Measurements from ENCODE around the gene SLC25A13. TPM values are rescaled to one million over a fixed set of nuclear protein-coding genes. Genes with fewer than 3 reads are reported as not detected.

The SLC25A13 gene
- total RNA-seq, 1 experiment from 2014 or later, result 77.2 TPM

DNA sequence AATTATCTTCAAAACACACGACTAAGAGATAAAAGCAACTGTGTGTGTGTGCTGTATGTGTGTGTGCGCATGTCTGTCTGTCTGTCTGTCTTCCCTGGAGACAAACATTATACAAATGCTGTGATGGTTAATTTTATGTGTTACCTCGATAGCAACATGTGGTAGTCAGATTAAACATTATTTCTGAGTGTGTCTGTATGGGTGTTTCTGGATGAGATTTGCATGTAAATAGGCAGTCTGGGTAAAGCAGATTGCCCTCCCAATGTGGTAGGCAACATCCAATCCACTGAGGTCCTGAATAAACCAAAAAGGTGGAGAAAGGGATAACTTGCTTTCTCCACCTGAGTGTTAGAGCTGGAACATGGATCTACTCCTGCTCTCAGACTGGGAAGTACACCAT, 67.9 kb downstream of the SLC25A13 start (continued):
- TF ChIP-seq ERG (CRISPR knock-in tag; IDR thresholded peaks at IDR 0.05), result no peak
- TF ChIP-seq, protein P1, sequence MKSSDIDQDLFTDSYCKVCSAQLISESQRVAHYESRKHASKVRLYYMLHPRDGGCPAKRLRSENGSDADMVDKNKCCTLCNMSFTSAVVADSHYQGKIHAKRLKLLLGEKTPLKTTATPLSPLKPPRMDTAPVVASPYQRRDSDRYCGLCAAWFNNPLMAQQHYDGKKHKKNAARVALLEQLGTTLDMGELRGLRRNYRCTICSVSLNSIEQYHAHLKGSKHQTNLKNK (CRISPR knock-in tag; IDR thresholded peaks at IDR 0.05), result no peak
- TF ChIP-seq ZNF425 (CRISPR knock-in tag; conservative IDR thresholded peaks at IDR 0.05), result no peak
- no peak for TF ChIP-seq NR3C1 (CRISPR knock-in tag; conservative IDR thresholded peaks at IDR 0.05; ENCODE audit: low read depth)

DNA sequence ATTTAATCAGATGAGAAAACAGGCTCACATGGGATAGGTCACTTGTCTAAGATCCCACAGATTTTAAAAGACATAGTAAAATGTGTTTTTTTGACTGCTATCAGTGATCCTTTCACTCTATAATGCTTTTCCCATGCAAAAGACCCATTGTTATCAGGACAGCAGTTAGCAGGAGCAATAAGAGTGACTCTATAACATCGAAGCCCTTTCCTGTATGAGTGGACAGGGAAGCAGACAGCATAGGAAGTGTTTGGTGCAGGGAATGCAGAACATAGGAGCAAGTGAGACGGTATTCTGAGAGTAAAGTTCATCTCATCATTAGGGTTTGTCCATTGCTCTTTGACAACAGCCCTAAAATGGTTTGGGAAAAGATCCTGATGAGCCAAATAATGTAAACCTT, 68.5 kb downstream of the SLC25A13 start:
- no peak overlapping the region for H3K4me3 Mint-ChIP-seq
- POLR2A ChIA-PET, result no interaction called here
- TF ChIP-seq, protein P2, sequence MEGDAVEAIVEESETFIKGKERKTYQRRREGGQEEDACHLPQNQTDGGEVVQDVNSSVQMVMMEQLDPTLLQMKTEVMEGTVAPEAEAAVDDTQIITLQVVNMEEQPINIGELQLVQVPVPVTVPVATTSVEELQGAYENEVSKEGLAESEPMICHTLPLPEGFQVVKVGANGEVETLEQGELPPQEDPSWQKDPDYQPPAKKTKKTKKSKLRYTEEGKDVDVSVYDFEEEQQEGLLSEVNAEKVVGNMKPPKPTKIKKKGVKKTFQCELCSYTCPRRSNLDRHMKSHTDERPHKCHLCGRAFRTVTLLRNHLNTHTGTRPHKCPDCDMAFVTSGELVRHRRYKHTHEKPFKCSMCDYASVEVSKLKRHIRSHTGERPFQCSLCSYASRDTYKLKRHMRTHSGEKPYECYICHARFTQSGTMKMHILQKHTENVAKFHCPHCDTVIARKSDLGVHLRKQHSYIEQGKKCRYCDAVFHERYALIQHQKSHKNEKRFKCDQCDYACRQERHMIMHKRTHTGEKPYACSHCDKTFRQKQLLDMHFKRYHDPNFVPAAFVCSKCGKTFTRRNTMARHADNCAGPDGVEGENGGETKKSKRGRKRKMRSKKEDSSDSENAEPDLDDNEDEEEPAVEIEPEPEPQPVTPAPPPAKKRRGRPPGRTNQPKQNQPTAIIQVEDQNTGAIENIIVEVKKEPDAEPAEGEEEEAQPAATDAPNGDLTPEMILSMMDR (IDR thresholded peaks at IDR 0.05), result no peak
- TF ChIP-seq, protein P3, sequence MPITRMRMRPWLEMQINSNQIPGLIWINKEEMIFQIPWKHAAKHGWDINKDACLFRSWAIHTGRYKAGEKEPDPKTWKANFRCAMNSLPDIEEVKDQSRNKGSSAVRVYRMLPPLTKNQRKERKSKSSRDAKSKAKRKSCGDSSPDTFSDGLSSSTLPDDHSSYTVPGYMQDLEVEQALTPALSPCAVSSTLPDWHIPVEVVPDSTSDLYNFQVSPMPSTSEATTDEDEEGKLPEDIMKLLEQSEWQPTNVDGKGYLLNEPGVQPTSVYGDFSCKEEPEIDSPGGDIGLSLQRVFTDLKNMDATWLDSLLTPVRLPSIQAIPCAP (CRISPR knock-in tag; IDR thresholded peaks at IDR 0.05), result no peak
- TF ChIP-seq IRF2 (CRISPR knock-in tag; IDR thresholded peaks at IDR 0.05; ENCODE audit: borderline replicate concordance, low read depth) (no peak), SOX15 (CRISPR knock-in tag; IDR thresholded peaks at IDR 0.05) (no peak), NR1H2 (CRISPR knock-in tag; IDR thresholded peaks at IDR 0.05) (no peak), ZNF396 (CRISPR knock-in tag; IDR thresholded peaks at IDR 0.05; ENCODE audit: borderline replicate concordance) (no peak), NR3C1 (CRISPR knock-in tag; conservative IDR thresholded peaks at IDR 0.05; ENCODE audit: low read depth) (no peak), NR2C2 (CRISPR knock-in tag; IDR thresholded peaks at IDR 0.05) (no peak), ESRRA (CRISPR knock-in tag; IDR thresholded peaks at IDR 0.05; ENCODE audit: borderline replicate concordance) (no peak), NFE2L1 (CRISPR knock-in tag; IDR thresholded peaks at IDR 0.05) (no peak), ZNF532 (CRISPR knock-in tag; IDR thresholded peaks at IDR 0.05; ENCODE audit: borderline replicate concordance) (no peak), ZNF425 (CRISPR knock-in tag; conservative IDR thresholded peaks at IDR 0.05) (no peak), MXD4 (CRISPR knock-in tag; IDR thresholded peaks at IDR 0.05; ENCODE audit: borderline replicate concordance) (no peak), ERG (CRISPR knock-in tag; IDR thresholded peaks at IDR 0.05) (no peak), HMGA2 (CRISPR knock-in tag; IDR thresholded peaks at IDR 0.05) (no peak)
- TF ChIP-seq, protein P4, sequence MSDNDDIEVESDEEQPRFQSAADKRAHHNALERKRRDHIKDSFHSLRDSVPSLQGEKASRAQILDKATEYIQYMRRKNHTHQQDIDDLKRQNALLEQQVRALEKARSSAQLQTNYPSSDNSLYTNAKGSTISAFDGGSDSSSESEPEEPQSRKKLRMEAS (CRISPR knock-in tag; IDR thresholded peaks at IDR 0.05), result no peak
- TF ChIP-seq, protein P5, sequence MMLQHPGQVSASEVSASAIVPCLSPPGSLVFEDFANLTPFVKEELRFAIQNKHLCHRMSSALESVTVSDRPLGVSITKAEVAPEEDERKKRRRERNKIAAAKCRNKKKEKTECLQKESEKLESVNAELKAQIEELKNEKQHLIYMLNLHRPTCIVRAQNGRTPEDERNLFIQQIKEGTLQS (CRISPR knock-in tag; conservative IDR thresholded peaks at IDR 0.05), result no peak
- no peaks in the 10 kb centered on the region for H3K27me3 Mint-ChIP-seq (ENCODE audit: low read depth)
- H3K4me1 Mint-ChIP-seq, result peaks cover 20% of the 10 kb centered on the region
- peaks cover 24% of the 10 kb centered on the region for H3K9me3 Mint-ChIP-seq
- DNase-seq (ENCODE audit: low spot score) (no peak), ATAC-seq (no peak)
- H3K36me3 Mint-ChIP-seq, result peaks cover 12% of the 10 kb centered on the region
- H3K27ac Mint-ChIP-seq, result no peak overlapping the region
- CTCF ChIA-PET, result no interaction called here
